Left hindlimb (tissue), 1 donor: ENCODE data around the gene MAPK13.
A peak's percentile ranks its signal among the peaks of the same experiment; 100 is the strongest.
"Not testable (repeated sequence)": the region's sequence is repeated elsewhere in the genome, so short reads cannot be mapped to it uniquely, and the experiment has no call there.

Source experiments
- DNase-seq: peaks from one replicate; pipeline ENCODE4 v3.0.0-alpha.2; 2018

MAPK13 gene

GRCh38 chr6:36128793-36129192 is 1.5 kb upstream of the MAPK13 start:
- no peak for DNase-seq

GRCh38 chr6:36129334-36129733 is 979 bp upstream of the MAPK13 start:
- not testable (repeated sequence) for DNase-seq

GRCh38 chr6:36130667-36131510 is 576 bp downstream of the MAPK13 start:
- peak; percentile 54 for DNase-seq

GRCh38 chr6:36131511-36132245 is 1.4 kb downstream of the MAPK13 start:
- DNase-seq, result peak; percentile 66

GRCh38 chr6:36132246-36132895 is 2.1 kb downstream of the MAPK13 start:
- no peak for DNase-seq

GRCh38 chr6:36133148-36133547 is 2.8 kb downstream of the MAPK13 start:
- DNase-seq, result no peak

GRCh38 chr6:36133912-36134311 is 3.6 kb downstream of the MAPK13 start:
- no peak for DNase-seq

GRCh38 chr6:36135053-36135731 is 4.9 kb downstream of the MAPK13 start:
- DNase-seq, result no peak

- no peak for DNase-seq
Measured at GRCh38 chr6:36136034-36136433, 5.7 kb downstream of the MAPK13 start.

GRCh38 chr6:36136551-36136950 is 6.2 kb downstream of the MAPK13 start:
- no peak for DNase-seq

GRCh38 chr6:36138667-36139066 is 8.4 kb downstream of the MAPK13 start:
- no peak for DNase-seq

GRCh38 chr6:36139431-36139830 is 9.1 kb downstream of the MAPK13 start:
- no peak for DNase-seq

- no peak for DNase-seq
Measured at GRCh38 chr6:36139991-36140710, 9.8 kb downstream of the MAPK13 start.

- DNase-seq, result no peak
Measured at GRCh38 chr6:36141091-36141490, 10.8 kb downstream of the MAPK13 start.

- no peak for DNase-seq
Measured at GRCh38 chr6:36141961-36142360, 11.6 kb downstream of the MAPK13 start.

GRCh38 chr6:36142971-36143838 is 12.9 kb downstream of the MAPK13 start:
- DNase-seq, result no peak

- DNase-seq, result no peak
Measured at GRCh38 chr6:36145495-36145894, 15.2 kb downstream of the MAPK13 start.

- DNase-seq, result no peak
Measured at GRCh38 chr6:36147294-36147693, 17.0 kb downstream of the MAPK13 start.

- DNase-seq, result no peak
Measured at GRCh38 chr6:36149476-36149875, 19.2 kb downstream of the MAPK13 start.

- DNase-seq, result no peak
Measured at GRCh38 chr6:36150283-36150682, 20.0 kb downstream of the MAPK13 start.

- DNase-seq, result no peak
Measured at GRCh38 chr6:36154286-36154685, 24.0 kb downstream of the MAPK13 start.
